ENCODE measurements around the gene RSPRY1. TPM values are rescaled to one million over a fixed set of nuclear protein-coding genes. Genes with fewer than 3 reads are reported as not detected.

Gene RSPRY1
- total RNA-seq, 4 donors from 2014 or later: 28.8 to 38.1 (median 32.1) TPM

DNA sequence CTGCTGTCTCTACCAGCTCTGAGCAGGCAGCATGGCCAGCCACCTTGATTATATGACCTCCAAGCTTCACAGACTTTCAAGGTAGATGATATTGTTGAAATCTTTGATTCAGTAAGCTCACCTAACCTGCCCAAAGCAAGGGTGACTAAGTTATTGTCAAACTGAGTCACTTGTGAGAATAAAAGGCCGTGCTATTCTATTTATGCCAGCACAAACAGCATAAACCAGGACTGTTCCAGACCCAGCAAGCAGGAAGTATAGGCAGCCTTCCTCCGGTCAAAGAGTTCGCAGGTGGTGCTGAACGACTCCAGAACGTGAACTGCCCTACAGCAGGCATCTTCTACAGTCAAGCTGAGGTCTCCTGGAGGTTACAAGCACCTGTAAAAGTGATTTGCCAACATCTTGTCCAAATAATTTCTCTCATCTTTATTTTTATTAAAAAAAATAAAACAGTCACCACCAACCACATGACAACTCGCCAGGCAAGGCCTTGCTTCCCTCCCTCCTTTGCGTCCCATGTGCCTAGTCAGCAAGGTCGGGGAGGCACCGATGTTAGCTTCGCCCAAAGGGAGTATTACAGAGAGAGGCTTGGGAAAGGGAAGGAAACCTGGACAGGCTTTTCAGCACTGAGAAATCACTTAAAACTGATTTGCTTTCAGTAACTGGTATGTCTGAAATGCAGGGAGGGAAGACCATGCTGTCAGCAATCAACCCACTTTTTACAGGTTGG, 69.7 kb downstream of the RSPRY1 start:
- TF ChIP-seq, protein P1, sequence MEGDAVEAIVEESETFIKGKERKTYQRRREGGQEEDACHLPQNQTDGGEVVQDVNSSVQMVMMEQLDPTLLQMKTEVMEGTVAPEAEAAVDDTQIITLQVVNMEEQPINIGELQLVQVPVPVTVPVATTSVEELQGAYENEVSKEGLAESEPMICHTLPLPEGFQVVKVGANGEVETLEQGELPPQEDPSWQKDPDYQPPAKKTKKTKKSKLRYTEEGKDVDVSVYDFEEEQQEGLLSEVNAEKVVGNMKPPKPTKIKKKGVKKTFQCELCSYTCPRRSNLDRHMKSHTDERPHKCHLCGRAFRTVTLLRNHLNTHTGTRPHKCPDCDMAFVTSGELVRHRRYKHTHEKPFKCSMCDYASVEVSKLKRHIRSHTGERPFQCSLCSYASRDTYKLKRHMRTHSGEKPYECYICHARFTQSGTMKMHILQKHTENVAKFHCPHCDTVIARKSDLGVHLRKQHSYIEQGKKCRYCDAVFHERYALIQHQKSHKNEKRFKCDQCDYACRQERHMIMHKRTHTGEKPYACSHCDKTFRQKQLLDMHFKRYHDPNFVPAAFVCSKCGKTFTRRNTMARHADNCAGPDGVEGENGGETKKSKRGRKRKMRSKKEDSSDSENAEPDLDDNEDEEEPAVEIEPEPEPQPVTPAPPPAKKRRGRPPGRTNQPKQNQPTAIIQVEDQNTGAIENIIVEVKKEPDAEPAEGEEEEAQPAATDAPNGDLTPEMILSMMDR (IDR thresholded peaks at IDR 0.05; ENCODE audit: low read depth): no peak

DNA sequence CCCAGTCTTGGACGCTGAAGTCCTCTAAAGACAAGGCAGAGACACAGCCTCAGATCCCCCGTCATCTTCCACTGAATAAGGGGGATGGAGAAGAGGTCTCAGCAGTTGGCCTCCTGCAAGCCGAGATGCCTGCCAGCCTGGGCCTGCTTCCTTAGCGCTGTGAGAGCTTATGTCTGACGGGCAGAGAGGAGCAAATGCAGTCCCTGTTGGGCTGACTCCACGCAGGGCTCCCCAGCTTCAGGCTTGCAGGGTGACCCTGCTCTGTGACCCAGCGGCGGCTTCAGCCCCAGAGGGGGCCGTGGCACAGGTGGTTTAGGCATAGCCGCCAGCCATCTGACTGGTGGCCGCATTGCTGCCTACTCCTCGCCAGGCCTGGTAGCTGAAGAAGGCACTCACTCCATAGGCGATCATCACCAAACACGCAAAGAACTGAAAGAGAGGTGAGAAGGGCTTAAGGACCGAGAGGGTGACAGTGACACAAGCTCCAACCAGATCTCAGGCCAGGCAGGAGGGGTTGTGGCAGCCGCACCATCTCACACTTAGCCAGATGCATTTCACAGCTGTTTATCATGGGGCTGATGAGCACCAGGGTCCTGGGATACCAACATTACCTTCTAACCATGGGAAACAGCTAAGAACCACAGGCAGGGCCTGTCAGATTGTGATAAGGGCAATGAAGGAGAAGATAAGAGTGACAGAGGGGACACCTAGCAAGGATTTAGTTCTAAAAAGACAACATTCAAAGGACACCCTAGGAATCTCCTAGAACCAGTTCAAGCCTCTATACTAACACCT, 70.7 kb downstream of the RSPRY1 start:
- TF ChIP-seq, protein P1 (IDR thresholded peaks at IDR 0.05; ENCODE audit: low read depth): no peak

DNA sequence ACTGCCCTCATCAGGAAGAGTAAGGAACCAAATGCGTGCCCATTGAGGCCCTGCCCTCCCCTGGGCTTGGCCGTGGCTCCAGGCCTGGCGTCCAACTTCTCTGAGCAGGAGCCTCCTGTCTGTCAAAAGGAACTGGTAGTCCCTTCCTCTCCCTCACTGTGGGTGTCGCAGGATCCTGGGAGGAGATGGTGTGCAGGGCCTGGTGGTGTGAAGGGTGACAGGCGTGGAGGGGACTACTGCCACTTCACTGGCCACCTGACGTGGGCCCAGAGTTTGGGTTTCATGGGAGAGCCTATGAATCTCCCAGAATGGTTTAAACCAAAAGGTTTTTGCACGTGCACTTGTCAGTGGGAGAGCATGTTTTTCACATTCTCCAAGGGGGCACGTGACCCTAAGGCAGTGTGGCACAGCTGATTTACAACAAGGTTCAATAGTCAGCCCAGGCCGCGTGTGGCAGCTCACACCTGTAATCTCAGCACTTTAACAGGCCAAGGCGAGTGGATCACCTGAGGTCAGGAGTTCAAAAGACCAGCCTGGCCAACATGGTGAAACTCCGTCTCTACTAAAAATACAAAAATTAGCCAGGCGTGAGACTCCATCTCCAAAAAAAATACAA, 71.4 kb downstream of the RSPRY1 start:
- TF ChIP-seq, protein P1 (IDR thresholded peaks at IDR 0.05; ENCODE audit: low read depth): no peak

DNA sequence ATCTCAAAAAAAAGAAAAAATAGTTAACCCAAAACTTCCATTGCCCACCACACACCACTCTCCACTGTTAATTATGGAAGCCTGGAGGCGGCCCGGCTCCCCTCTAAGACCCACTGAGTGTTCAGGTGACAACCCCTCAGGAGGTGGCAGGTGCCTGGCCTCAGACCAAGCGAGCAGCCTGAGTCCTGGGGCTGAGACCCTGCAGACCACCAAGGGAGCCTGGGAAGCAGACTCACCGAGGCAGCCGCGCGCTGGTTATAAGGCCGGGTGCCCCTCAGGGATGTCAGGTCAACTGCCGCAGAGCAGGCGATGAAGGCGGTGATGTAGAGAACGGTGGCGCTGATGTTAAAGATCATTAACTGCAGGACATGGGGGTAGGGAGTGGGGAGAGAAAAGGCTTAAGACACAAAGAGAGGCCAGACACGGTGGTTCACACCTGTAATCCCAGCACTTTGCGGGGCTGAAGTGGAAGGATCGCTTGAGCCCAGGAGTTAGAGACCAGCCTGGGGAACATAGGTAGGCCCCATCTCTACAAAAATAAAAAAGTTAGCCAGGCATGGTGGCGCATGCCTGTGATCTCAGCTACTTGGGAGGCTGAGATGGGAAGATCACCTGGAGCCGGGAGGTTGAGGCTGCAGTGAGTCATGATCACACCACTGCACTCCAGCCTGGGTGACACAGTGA, 72.2 kb downstream of the RSPRY1 start:
- TF ChIP-seq, protein P1 (IDR thresholded peaks at IDR 0.05; ENCODE audit: low read depth): no peak

DNA sequence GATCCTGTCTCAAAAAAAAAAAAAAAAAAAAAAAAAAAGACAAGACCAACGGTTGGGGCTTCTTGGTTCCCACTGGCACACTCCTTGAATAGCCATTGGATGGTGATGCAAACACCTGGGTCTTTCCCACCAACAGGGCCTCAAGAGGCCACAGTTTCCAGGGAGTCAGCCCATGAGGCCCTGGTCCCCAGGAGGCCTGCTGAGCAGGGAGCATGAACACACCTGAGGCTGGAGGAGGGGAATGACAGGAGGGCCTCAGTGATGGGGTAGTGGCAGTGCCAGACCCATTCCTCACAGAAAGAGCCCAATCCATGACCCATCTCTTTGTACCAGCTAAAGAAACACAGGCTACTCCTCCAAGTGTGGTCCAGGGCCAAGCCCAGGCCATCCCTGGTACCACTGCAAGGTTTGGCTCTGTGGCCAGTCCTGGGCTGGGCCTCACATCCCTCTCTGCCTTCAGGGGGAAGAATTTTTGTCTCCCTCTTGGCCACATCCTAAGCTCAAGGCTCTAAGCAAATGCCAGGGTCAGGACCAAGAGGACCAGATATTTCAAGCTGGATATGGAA, 72.9 kb downstream of the RSPRY1 start:
- TF ChIP-seq, protein P1 (IDR thresholded peaks at IDR 0.05; ENCODE audit: low read depth): no peak

DNA sequence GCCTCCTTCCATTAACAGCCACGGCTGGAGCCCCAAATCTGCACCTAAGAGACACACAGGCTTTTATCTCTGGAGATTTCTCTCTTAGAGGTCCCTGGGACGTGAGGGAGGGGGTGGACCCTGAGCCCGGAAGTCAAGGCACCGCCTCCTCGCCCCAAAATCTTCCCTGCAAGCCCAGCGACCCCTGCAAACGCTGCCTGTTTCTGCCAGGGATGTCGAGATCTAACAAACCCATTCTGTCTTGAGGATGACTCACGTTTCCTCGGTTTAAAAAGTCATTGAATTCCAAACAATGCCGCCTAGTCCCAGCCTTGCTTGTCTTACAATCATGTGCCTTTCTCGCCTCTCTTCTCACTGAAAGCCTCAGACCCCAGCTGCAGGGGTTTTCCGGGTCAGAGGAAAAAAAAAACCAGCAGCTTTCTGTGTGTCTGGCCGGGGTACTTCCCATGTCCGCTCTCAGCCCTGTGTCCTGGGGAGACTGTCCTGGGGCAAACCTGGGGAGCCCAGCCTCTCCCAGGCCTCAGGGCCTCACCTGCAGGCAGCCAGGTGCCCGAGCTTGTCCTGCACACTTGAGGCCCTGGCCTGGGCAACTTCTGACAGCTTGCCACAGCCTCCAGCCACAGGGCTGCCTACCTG, 74.3 kb downstream of the RSPRY1 start:
- TF ChIP-seq, protein P1 (IDR thresholded peaks at IDR 0.05; ENCODE audit: low read depth): no peak

Measured in subcutaneous adipose tissue (tissue), 4 donors.